Type B pancreatic cell (in vitro differentiated cells): ENCODE results near the gene PRSS48. TPM values are rescaled to one million over a fixed set of nuclear protein-coding genes. Genes with fewer than 3 reads are reported as not detected.

ENCODE experiments used
- DNase-seq: peaks from one replicate; pipeline ENCODE4 v3.0.0; 2021; ENCODE audit warnings: mixed read lengths; ENCODE audit not compliant: unreplicated experiment; ENCODE audit errors: extremely low spot score
- H3K27ac Mint-ChIP-seq: 2 replicates; pipeline ENCODE4 v1.8.0; 2021; ENCODE audit warnings: mild to moderate bottlenecking, mixed read lengths
- H3K27me3 Mint-ChIP-seq: 2 replicates; pipeline ENCODE4 v1.8.0; 2021; ENCODE audit warnings: mixed read lengths
- H3K36me3 Mint-ChIP-seq: 2 replicates; pipeline ENCODE4 v1.8.0; 2021; ENCODE audit warnings: mixed read lengths
- H3K4me1 Mint-ChIP-seq: one replicate; pipeline ENCODE4 v1.8.0; 2021; ENCODE audit warnings: mixed read lengths; ENCODE audit not compliant: unreplicated experiment
- H3K4me3 Mint-ChIP-seq: 2 replicates; pipeline ENCODE4 v1.8.0; 2021; ENCODE audit warnings: mild to moderate bottlenecking, mixed read lengths
- H3K9me3 Mint-ChIP-seq: 2 replicates; pipeline ENCODE4 v1.8.0; 2021; ENCODE audit warnings: mixed read lengths
- total RNA-seq: library from RNA; stranded (reverse); gene quantifications from 2 replicates; pipeline ENCODE4 v1.2.1, GENCODE V29; 2021; ENCODE audit warnings: low replicate concordance
- TF ChIP-seq, protein P1 (sequence below): fragments of 200-600 bp; sonication (generic); conservative IDR thresholded peaks from 2 replicates; pipeline ENCODE4 v1.5.0; 2021; ENCODE audit warnings: antibody characterized with exemption, mild to moderate bottlenecking

The PRSS48 gene
- total RNA-seq, 1 donor from 2014 or later = not detected

GRCh38 chr4:151340751-151341385, 63.9 kb downstream of the PRSS48 start:
- Mint-ChIP-seq H3K4me1 (peaks cover 4% of the 10 kb centered on the region), H3K27me3 (peaks cover 5% of the 10 kb centered on the region), H3K27ac (peak overlapping the region; percentile 48), H3K9me3 (no peaks in the 10 kb centered on the region), H3K36me3 (no peaks in the 10 kb centered on the region), H3K4me3 (no peak overlapping the region)
- TF ChIP-seq, protein P1, sequence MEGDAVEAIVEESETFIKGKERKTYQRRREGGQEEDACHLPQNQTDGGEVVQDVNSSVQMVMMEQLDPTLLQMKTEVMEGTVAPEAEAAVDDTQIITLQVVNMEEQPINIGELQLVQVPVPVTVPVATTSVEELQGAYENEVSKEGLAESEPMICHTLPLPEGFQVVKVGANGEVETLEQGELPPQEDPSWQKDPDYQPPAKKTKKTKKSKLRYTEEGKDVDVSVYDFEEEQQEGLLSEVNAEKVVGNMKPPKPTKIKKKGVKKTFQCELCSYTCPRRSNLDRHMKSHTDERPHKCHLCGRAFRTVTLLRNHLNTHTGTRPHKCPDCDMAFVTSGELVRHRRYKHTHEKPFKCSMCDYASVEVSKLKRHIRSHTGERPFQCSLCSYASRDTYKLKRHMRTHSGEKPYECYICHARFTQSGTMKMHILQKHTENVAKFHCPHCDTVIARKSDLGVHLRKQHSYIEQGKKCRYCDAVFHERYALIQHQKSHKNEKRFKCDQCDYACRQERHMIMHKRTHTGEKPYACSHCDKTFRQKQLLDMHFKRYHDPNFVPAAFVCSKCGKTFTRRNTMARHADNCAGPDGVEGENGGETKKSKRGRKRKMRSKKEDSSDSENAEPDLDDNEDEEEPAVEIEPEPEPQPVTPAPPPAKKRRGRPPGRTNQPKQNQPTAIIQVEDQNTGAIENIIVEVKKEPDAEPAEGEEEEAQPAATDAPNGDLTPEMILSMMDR = no peak
- DNase-seq = no peak

Other genes with a start within 250 kb of the PRSS48 start
- 2,407 and 2,778 TPM in 2 replicates for gene RPS3A, start 177.5 kb upstream of the PRSS48 start, total RNA-seq
- 24.3 and 29.3 TPM in 2 replicates for gene SH3D19, start 48.4 kb downstream of the PRSS48 start, total RNA-seq
- gene FHIP1A, start 132.0 kb downstream of the PRSS48 start, total RNA-seq = 13.2 and 38.9 TPM in 2 replicates